Tibial artery (tissue), 4 donors: Measurements from ENCODE around the gene ZFAND2B.

Experiments
- DNase-seq, 2 donors: peaks; one replicate each; pipeline ENCODE4 v3.0.0-alpha.2; 2019
- H3K27ac ChIP-seq, 2 donors: fragments of 200-600 bp; sonication (generic) in 1 of 2; 1 replicate in 1 of 2; 2 replicates in 1 of 2; pipeline ENCODE4 v1.5.1; 2018 to 2019; ENCODE audit warnings: mild to moderate bottlenecking in 1 of 2
- H3K27me3 ChIP-seq, 2 donors: fragments of 200-600 bp; sonication (generic) in 1 of 2; one replicate each; pipeline versions ENCODE4 v1.5.1 to v1.6.0; 2016 to 2019
- H3K36me3 ChIP-seq, 3 donors: fragments of 200-600 bp; sonication (generic) in 2 of 3; one replicate each; pipeline ENCODE4 v1.5.1; 2016 to 2019; ENCODE audit warnings: mild to moderate bottlenecking in 2 of 3
- H3K4me1 ChIP-seq, 4 donors: fragments of 200-600 bp; sonication (generic) in 2 of 4; 1 replicate in 3 of 4; 2 replicates in 1 of 4; pipeline ENCODE4 v1.5.1; 2016 to 2019
- H3K4me3 ChIP-seq, 2 donors: fragments of 200-600 bp; sonication (generic) in 1 of 2; 1 replicate in 1 of 2; 2 replicates in 1 of 2; pipeline ENCODE4 v1.5.1; 2018 to 2019; ENCODE audit warnings: mild to moderate bottlenecking in 2 of 2
- H3K9me3 ChIP-seq, 3 donors: fragments of 200-600 bp; sonication (generic) in 1 of 3; one replicate each; pipeline ENCODE4 v1.5.1; 2016 to 2019
- intact Hi-C: fragments of 100-400 bp; cut with DNase I; formaldehyde crosslinking; loops from one replicate; pipeline ENCODE4 v1.15.0; 2023; ENCODE audit warnings: low total_unique reads
- TF ChIP-seq, protein P1 (sequence below), 2 experiments: fragments of 200-600 bp in 1 of 2; fragments of 450-650 bp in 1 of 2; IDR thresholded peaks; one replicate each; pipeline ENCODE4 v1.5.1; 2017 to 2019; ENCODE audit warnings: antibody characterized with exemption in 2 of 2, mild to moderate bottlenecking in 1 of 2, moderate library complexity in 1 of 2

Gene ZFAND2B

DNA sequence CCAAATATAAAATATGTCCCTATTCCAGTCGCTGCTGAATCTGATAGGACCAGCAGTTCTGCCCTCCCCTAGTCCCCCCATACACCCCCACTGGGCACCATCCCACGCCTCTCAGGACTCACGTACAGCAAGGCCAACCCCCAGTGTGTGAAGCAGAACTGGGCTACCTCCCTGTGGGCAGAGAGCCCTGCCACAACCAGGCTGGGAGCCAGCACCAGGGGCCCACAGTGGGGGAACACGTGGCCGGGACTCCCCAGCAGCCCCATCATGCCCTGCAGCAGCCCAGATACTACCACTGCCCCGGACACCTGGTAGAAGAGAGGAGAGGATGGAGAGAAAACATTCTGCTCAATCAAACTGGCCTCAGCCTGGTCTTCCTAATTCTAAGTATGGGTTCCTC is 38.1 kb upstream of the ZFAND2B start:
- no peak overlapping the region for H3K27ac ChIP-seq
- no peaks in the 10 kb centered on the region for H3K27me3 ChIP-seq
- H3K36me3 ChIP-seq: peaks cover 11 to 20% (median 18%) of the 10 kb centered on the region in 3 donors
- intact Hi-C loops: no loop called here
- H3K9me3 ChIP-seq: no peaks in the 10 kb centered on the region
- H3K4me1 ChIP-seq: peaks cover 0 to 11% (median 8%) of the 10 kb centered on the region in 4 donors
- no peak overlapping the region for H3K4me3 ChIP-seq
- no peak for DNase-seq
- TF ChIP-seq, protein P1, sequence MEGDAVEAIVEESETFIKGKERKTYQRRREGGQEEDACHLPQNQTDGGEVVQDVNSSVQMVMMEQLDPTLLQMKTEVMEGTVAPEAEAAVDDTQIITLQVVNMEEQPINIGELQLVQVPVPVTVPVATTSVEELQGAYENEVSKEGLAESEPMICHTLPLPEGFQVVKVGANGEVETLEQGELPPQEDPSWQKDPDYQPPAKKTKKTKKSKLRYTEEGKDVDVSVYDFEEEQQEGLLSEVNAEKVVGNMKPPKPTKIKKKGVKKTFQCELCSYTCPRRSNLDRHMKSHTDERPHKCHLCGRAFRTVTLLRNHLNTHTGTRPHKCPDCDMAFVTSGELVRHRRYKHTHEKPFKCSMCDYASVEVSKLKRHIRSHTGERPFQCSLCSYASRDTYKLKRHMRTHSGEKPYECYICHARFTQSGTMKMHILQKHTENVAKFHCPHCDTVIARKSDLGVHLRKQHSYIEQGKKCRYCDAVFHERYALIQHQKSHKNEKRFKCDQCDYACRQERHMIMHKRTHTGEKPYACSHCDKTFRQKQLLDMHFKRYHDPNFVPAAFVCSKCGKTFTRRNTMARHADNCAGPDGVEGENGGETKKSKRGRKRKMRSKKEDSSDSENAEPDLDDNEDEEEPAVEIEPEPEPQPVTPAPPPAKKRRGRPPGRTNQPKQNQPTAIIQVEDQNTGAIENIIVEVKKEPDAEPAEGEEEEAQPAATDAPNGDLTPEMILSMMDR (IDR thresholded peaks at IDR 0.05): no peak

DNA sequence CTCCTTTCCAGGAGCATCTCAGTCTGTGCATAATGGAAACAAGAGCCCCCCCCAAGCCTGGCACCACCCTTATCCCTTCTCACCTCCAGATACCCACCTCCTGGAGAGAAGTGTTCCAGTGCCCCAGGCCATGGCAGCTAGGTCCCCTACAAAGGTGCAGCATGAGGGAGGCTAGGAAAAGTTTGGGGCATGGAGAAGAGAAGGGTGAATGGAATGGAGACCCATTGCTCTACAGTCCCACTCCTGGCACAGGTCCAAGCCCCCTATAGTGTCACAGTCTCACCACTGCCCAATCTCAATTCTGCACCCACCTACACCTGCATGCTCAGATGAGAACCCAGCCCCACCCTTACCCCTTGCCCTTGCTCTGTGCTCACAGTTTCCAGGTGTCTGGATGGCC is 37.6 kb upstream of the ZFAND2B start:
- intact Hi-C loops: no loop called here
- no peak for DNase-seq
- Histone ChIP-seq H3K9me3 (no peaks in the 10 kb centered on the region), H3K4me1 (peaks cover 0 to 11% (median 10%) of the 10 kb centered on the region in 4 donors), H3K27ac (no peak overlapping the region), H3K27me3 (no peaks in the 10 kb centered on the region), H3K4me3 (no peak overlapping the region), H3K36me3 (peaks cover 13 to 24% (median 22%) of the 10 kb centered on the region in 3 donors)
- TF ChIP-seq, protein P1 (IDR thresholded peaks at IDR 0.05): no peak

DNA sequence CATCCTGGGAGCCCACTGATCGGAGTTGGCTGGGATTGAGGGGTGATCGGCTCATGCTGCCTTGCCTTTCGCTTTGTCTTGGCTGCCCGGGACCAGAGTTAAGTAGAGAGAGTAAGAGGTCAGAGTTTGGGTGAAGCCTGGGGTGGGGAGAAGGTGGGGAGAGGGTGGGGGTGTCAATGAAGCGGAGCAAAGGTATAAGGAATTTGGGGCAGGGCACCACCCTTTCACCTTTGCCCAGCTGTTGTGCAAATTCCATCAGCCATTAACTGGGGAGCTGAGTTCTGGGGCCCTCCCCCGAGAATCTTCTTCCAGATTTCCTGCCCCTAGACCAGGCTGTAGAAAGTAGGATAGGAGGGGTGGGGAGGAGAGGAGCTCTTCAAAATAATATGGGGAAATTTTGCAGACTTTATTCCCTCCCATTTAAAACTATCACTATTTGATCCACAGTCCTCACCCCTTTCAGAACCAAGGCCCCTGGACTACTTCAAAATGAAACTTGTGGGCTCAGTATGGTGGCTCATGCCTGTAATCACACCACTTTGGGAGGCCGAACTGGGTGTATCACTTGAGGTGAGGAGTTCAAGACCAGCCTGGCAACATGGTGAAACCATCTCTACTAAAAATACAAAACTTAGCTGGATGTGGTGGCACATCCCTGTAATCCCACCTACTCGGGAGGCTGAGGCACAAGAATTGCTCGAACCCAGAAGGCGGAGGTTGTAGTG is 36.5 kb upstream of the ZFAND2B start, which contains the start of gene SLC23A3:
TSS of gene SLC23A3 (minus strand) at position 100 of the 725 bp plus-strand sequence. CDS start at position 55, 45 bp downstream.
- intact Hi-C loops: loop anchor here (10.0 kb wide), 1 partner anchor 215 kb away; the partner anchor contains the start of gene DNPEP
- H3K4me3 ChIP-seq: no peak within 1 kb of the TSS
- peaks cover 24 to 36% (median 34%) of the 10 kb centered on the region in 3 donors for H3K36me3 ChIP-seq
- peaks cover 0 to 22% (median 15%) of the 10 kb centered on the region in 4 donors for H3K4me1 ChIP-seq
- no peaks in the 10 kb centered on the region for H3K27me3 ChIP-seq
- no peaks in the 10 kb centered on the region for H3K9me3 ChIP-seq
- H3K27ac ChIP-seq: peak within 1 kb of the TSS; percentile 65
- TF ChIP-seq, protein P1 (IDR thresholded peaks at IDR 0.05): no peak
- DNase-seq: no peak

DNA sequence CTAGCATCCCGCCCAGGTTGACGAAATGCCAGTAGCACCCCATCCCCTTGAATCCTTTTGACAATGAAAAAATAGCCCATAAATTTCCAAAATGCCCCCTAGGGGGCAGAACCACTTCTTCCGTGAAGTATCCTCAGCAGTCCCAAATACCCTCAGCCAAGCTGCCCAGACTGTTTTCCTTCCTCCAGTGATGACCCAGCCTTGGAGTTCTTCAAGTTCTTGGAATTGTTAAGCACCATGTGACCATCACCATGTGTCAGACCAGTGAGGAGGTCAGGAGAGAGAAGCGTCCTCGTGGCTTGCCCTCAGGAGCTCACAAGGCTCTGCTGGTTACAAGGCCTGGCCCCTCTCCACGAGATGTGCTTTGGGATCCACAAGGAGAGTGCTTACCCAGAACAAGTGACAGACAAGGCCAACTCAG is 35.3 kb upstream of the ZFAND2B start:
- intact Hi-C loops: loop anchor here (10.0 kb wide), 1 partner anchor 214 kb away; the partner anchor contains the start of gene DNPEP
- H3K4me1 ChIP-seq: peaks cover 0 to 31% (median 23%) of the 10 kb centered on the region in 4 donors
- DNase-seq: peak; percentile 89 to 90
- H3K27me3 ChIP-seq: no peaks in the 10 kb centered on the region
- H3K36me3 ChIP-seq: peaks cover 25 to 40% (median 37%) of the 10 kb centered on the region in 3 donors
- no peak overlapping the region for H3K4me3 ChIP-seq
- H3K9me3 ChIP-seq: no peaks in the 10 kb centered on the region
- TF ChIP-seq, protein P1 (IDR thresholded peaks at IDR 0.05): peak; percentile 70 to 74
- H3K27ac ChIP-seq: peak overlapping the region; percentile 65

DNA sequence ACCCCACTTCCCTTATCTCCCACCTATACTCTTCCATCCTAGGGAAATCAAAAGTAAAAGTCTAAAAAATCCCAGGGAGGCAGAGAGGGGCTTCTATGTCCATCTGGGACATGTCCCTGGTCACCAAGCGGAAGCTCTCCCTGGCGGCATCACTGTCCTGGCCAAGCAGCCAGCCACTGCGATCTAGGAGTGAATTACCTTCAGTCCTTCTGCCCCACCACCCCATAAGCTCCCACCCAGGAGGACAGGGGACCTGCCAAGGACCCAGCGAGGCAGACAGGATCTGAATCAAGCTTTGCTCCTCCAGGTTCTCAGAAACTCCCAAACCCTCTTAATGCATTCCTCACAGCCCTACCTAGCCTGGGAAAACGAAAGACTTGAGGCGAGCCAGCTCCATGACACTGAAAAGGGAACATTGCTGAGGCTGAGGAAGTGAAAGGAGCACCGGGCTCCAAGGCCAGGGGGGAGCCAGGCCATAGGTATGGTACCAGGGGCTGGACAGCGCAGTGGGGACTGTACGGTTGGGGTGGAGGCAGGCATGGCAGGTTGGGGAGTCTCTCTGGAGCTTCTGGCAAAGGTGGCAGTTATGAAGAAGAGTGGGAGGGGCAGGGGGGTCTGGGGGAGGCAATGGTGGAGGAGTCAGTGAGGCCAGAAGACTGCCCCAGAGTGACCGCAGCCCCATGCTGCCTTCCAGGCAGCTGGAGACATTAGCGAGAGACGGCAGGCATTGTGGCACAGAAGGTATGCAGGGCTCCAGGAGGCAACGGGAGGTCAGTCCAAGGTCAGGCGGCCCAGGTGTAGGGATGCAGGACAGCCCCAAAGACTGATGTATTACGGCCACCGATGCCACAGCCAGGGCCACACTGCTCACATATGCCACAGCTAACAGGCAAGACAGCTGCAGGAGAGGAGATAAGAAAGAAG is 34.1 kb upstream of the ZFAND2B start:
- peaks cover 0 to 31% (median 23%) of the 10 kb centered on the region in 4 donors for H3K4me1 ChIP-seq
- intact Hi-C loops: loop anchor here (10.0 kb wide), 1 partner anchor 212 kb away; the partner anchor contains the start of gene DNPEP
- DNase-seq: no peak
- no peaks in the 10 kb centered on the region for H3K27me3 ChIP-seq
- H3K4me3 ChIP-seq: no peak overlapping the region
- H3K36me3 ChIP-seq: peaks cover 25 to 40% (median 37%) of the 10 kb centered on the region in 3 donors
- TF ChIP-seq, protein P1 (IDR thresholded peaks at IDR 0.05): no peak
- peak overlapping the region; percentile 65 for H3K27ac ChIP-seq
- no peaks in the 10 kb centered on the region for H3K9me3 ChIP-seq
